ENCODE measurements around the gene NIT2.

Gene NIT2

GRCh38 chr3:100306695-100307094, 27.9 kb upstream of the NIT2 start:
- ChIA-PET CTCF (interaction anchor here (1.0 to 1.6 kb wide), 2 partner anchors 10 to 14 kb away, joined by 3 to 6 read pairs; no protein-coding TSS in a partner anchor), POLR2A (no interaction called here)
- no peak for TF ChIP-seq CTCF (IDR thresholded peaks at IDR 0.05; ENCODE audit: control extremely low read depth, extremely low read depth, low read depth, missing control alignments)
- DNase-seq (ENCODE audit: extremely low spot score) = no peak

DNA sequence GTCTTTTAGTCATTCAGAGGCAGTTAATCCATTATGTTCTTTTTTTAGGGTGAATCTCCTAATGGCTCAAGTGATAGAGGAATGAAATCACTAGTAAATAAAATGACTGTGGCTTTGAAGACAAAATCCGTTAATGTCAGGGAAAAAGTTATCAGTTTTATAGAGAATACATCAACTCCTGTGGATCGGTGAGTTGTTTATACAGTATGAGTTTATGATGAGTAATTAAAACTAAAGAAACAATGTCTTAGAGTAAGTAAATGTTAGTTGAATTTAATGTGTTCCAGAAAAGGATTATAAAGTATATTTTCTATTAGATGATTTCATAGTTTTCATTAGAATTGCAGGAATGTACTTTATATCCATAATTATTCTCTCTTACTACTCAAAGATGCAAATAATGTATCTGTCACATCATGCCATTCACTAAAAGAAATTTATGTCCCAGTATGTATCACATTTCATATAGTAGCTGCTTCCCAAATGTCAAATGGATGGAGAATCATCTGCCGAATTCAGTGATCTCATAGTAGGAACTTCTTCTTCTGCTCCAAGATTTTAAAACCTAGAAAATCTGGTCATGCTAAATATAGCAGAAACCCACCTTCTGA, 24.1 kb upstream of the NIT2 start:
- no peak for DNase-seq (ENCODE audit: extremely low spot score)
- CTCF ChIA-PET = interaction anchor here (2.3 kb wide), 1 partner anchor 153 kb away, joined by 7 read pairs; no protein-coding TSS in a partner anchor
- no peak for TF ChIP-seq CTCF (IDR thresholded peaks at IDR 0.05; ENCODE audit: control extremely low read depth, extremely low read depth, low read depth, missing control alignments)
- POLR2A ChIA-PET = no interaction called here

GRCh38 chr3:100311011-100311410, 23.5 kb upstream of the NIT2 start:
- POLR2A ChIA-PET = no interaction called here
- DNase-seq (ENCODE audit: extremely low spot score) = no peak
- CTCF ChIA-PET = interaction anchor here (2.3 kb wide), 1 partner anchor 152 kb away, joined by 7 read pairs; no protein-coding TSS in a partner anchor
- no peak for TF ChIP-seq CTCF (IDR thresholded peaks at IDR 0.05; ENCODE audit: control extremely low read depth, extremely low read depth, low read depth, missing control alignments)

- DNase-seq (ENCODE audit: extremely low spot score) = peak; percentile 46
- ChIA-PET CTCF (interaction anchor here (0.7 to 3.2 kb wide), 27 partner anchors 10 to 485 kb away, joined by 3 to 21 read pairs (median 4); partner anchors contain the start of gene NIT2), POLR2A (interaction anchor here (0.6 kb wide), 1 partner anchor 203 kb away, joined by 4 read pairs; no protein-coding TSS in a partner anchor)
- TF ChIP-seq CTCF (IDR thresholded peaks at IDR 0.05; ENCODE audit: control extremely low read depth, extremely low read depth, low read depth, missing control alignments) = peak; percentile 66
These were observed 17.9 kb upstream of the NIT2 start for GRCh38 chr3:100316641-100317069.

GRCh38 chr3:100317912-100318311, 16.6 kb upstream of the NIT2 start:
- peak; percentile 49 for DNase-seq (ENCODE audit: extremely low spot score)

GRCh38 chr3:100319951-100320350, 14.6 kb upstream of the NIT2 start:
- POLR2A ChIA-PET = no interaction called here
- CTCF ChIA-PET = no interaction called here
- no peak for TF ChIP-seq CTCF (IDR thresholded peaks at IDR 0.05; ENCODE audit: control extremely low read depth, extremely low read depth, low read depth, missing control alignments)
- no peak for DNase-seq (ENCODE audit: extremely low spot score)

More at GRCh38 chr3:100317912-100318311, 16.6 kb upstream of the NIT2 start:
- ChIA-PET CTCF (interaction anchor here (1.0 to 3.2 kb wide), 5 partner anchors 12 to 274 kb away, joined by 3 to 21 read pairs (median 7); partner anchors contain the start of gene NIT2), POLR2A (no interaction called here)
- no peak for TF ChIP-seq CTCF (IDR thresholded peaks at IDR 0.05; ENCODE audit: control extremely low read depth, extremely low read depth, low read depth, missing control alignments)

Measured in GM10248 (cell line).